ENCODE data around the gene KIAA1210.

- TF ChIP-seq REST (IDR thresholded peaks at IDR 0.05; ENCODE audit: insufficient read depth in 1 of 2, low read depth in 2 of 2, low read length in 1 of 2), result no peak
- TF ChIP-seq CTCF (IDR thresholded peaks at IDR 0.05), result no peak
- no peak for TF ChIP-seq POLR2AphosphoS5 (IDR thresholded peaks at IDR 0.05; ENCODE audit: low read depth, low read length)
These were observed at the start of gene KIAA1210 for GRCh38 chrX:119127650-119128049.

Measured in Panc1 (cell line).